Neural cell (in vitro differentiated cells): Measurements from ENCODE around the gene SDK1.

Experiments
- POLR2AphosphoS5 ChIP-seq: IDR thresholded peaks from 2 replicates; pipeline ENCODE4 v1.6.1; 2012
- RAD21 ChIP-seq: fragments of 450-650 bp; conservative IDR thresholded peaks from 2 replicates; pipeline ENCODE4 v1.6.1; 2014; ENCODE audit warnings: antibody characterized with exemption, mild to moderate bottlenecking, moderate library complexity
- TF ChIP-seq, protein P1 (sequence below): fragments of 450-650 bp; IDR thresholded peaks from 2 replicates; pipeline ENCODE4 v1.5.1; 2014; ENCODE audit warnings: antibody characterized with exemption, mild to moderate bottlenecking, moderate library complexity; ENCODE audit not compliant: poor library complexity, severe bottlenecking

DNA sequence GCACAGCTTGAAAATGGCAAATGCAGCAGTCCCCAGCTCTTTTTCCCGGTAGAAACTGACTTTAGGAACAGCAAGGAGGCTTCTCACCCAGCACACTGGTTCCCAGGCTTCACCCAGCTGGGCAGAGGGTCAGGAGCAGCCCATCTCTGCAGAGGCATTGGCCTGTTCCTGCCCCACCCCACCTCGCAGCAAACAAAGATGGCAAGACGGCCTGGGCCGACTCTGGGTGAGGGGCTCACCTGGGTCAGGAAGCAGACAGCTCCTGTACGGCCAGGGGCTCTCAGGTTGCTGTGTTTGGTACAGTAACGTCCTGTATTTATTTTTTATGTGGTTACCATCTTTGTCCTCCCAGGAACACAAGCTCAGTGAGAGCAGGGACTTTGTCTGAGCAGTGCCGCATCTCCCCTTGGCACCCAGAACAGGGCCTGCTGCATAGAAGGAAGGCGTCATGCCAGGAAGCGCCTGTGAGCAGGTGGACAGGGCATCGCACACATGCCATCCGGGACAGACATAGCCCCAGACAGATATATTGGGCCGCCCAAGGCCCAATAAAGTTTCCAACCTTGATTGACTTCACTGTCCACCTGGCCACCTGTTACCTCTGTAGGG is 796.1 kb downstream of the SDK1 start:
- TF ChIP-seq, protein P1, sequence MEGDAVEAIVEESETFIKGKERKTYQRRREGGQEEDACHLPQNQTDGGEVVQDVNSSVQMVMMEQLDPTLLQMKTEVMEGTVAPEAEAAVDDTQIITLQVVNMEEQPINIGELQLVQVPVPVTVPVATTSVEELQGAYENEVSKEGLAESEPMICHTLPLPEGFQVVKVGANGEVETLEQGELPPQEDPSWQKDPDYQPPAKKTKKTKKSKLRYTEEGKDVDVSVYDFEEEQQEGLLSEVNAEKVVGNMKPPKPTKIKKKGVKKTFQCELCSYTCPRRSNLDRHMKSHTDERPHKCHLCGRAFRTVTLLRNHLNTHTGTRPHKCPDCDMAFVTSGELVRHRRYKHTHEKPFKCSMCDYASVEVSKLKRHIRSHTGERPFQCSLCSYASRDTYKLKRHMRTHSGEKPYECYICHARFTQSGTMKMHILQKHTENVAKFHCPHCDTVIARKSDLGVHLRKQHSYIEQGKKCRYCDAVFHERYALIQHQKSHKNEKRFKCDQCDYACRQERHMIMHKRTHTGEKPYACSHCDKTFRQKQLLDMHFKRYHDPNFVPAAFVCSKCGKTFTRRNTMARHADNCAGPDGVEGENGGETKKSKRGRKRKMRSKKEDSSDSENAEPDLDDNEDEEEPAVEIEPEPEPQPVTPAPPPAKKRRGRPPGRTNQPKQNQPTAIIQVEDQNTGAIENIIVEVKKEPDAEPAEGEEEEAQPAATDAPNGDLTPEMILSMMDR: no peak
- TF ChIP-seq POLR2AphosphoS5 (no peak), RAD21 (no peak)
